Measurements from ENCODE around the gene JAGN1.
"Not testable (repeated sequence)": the region's sequence is repeated elsewhere in the genome, so short reads cannot be mapped to it uniquely, and the experiment has no call there.

DNA sequence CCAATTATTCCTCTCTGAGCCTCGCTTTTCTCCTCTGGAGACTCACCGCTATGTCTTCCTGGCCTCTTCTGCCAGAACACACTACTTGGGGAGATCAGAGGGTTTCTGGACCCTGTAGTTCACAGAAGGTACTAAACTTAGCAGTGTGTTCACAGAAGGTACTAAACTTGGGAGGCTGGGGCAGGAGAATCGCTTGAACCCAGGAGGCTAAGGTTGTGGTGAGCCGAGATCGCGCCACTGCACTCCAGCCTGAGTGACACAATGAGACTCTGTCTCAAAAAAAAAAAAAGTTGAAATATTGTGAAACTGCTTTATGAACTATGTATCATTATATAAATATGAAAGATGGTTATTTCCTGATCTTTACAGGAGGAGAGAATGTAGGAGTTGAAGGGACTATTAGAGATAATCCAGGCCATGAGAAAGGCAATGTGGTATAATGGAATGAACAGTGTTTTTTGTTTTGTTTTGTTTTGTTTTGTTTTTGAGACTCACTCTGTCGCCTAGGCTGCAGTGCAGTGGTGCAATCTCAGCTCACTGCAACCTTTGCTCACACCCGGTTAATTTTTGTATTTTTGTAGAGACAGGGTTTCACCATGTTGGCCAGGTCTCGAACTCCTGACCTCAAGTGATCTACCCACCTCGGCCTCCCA, 6.5 kb downstream of the JAGN1 start:
- TF ChIP-seq EZH2 (IDR thresholded peaks at IDR 0.05); POLR2AphosphoS5 (IDR thresholded peaks at IDR 0.05; ENCODE audit: borderline replicate concordance, low read depth, low read length); FOXP2 (optimal IDR thresholded peaks at IDR 0.05; ENCODE audit: control extremely low read depth, extremely low read length, insufficient read depth): not testable (repeated sequence)
